RWPE2 (cell line): ENCODE results near the gene RPS6KC1.

Experiments
- ATAC-seq: fragments of 200-7000 bp; cut with Tn5 transposase; 3 replicates; pipeline ENCODE4 v1.9.1; 2021; ENCODE audit warnings: low read depth
- DNase-seq: peaks from one replicate; pipeline ENCODE4 v3.0.0-alpha.2; 2020; ENCODE audit warnings: low spot score
- H3K27ac ChIP-seq: fragments of 450-650 bp; 2 replicates; pipeline ENCODE4 v1.5.1; 2017; ENCODE audit warnings: mild to moderate bottlenecking; ENCODE audit not compliant: poor library complexity, severe bottlenecking
- H3K27me3 ChIP-seq: fragments of 250-450 bp; sonication (Bioruptor Pico); 2 replicates; pipeline ENCODE4 v1.5.1; 2021; ENCODE audit warnings: mild to moderate bottlenecking, moderate library complexity; ENCODE audit not compliant: insufficient read depth, poor library complexity, severe bottlenecking
- H3K36me3 ChIP-seq: fragments of 250-450 bp; sonication (Bioruptor Pico); 2 replicates; pipeline ENCODE4 v1.5.1; 2020; ENCODE audit warnings: low read depth, mild to moderate bottlenecking, moderate library complexity
- H3K4me1 ChIP-seq: fragments of 250-450 bp; sonication (Bioruptor Pico); 2 replicates; pipeline ENCODE4 v1.5.1; 2021; ENCODE audit warnings: mild to moderate bottlenecking, moderate library complexity; ENCODE audit not compliant: insufficient read depth, poor library complexity, severe bottlenecking
- H3K4me3 ChIP-seq: fragments of 250-450 bp; sonication (Bioruptor Pico); 2 replicates; pipeline ENCODE4 v1.5.1; 2021; ENCODE audit warnings: mild to moderate bottlenecking, moderate library complexity; ENCODE audit not compliant: severe bottlenecking
- H3K9me3 ChIP-seq: fragments of 250-450 bp; sonication (Bioruptor Pico); 2 replicates; pipeline ENCODE4 v1.5.1; 2021; ENCODE audit warnings: mild to moderate bottlenecking, moderate library complexity; ENCODE audit not compliant: severe bottlenecking
- TF ChIP-seq, protein P1 (sequence below): fragments of 450-650 bp; IDR thresholded peaks from one replicate; pipeline ENCODE4 v1.5.1; 2017; ENCODE audit warnings: mild to moderate bottlenecking, moderate library complexity; ENCODE audit not compliant: poor library complexity, severe bottlenecking

The RPS6KC1 gene

DNA sequence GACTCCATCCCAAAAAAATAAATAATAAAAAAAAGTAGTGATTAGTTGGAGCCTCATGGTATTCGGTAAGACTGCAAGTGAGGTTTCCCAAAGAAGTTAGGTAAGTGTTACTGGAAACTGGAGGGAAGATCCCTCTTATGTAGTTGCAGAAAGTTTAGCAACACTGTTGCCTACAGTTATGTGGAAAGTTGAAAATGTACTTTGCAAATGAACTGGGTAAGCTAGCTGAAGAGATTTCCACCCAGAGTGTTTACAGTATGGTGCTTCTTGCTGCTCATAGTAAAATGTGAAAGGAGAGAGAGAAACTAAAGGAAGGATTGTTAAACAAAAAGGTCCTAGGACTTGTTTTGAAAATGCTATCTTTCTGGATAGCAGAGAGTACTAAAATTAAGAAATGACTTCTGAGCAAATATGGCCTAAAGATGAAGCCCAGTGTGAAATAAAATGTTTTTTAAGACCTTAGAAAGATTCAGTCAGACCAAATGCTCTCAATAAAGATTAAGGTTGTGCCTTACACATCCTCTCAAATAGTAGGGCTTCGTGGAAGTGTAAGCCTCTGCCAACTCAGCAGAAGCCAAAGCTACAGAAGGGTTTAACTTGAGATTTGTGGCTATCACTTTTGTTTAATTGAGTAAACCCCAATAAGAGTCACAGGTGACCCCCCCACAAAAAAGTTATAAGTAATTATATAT lies 31.5 kb downstream of the RPS6KC1 start:
- ATAC-seq = no peak
- H3K4me3 ChIP-seq = no peak overlapping the region
- no peaks in the 10 kb centered on the region for H3K4me1 ChIP-seq
- no peak for DNase-seq
- H3K36me3 ChIP-seq = no peaks in the 10 kb centered on the region
- TF ChIP-seq, protein P1, sequence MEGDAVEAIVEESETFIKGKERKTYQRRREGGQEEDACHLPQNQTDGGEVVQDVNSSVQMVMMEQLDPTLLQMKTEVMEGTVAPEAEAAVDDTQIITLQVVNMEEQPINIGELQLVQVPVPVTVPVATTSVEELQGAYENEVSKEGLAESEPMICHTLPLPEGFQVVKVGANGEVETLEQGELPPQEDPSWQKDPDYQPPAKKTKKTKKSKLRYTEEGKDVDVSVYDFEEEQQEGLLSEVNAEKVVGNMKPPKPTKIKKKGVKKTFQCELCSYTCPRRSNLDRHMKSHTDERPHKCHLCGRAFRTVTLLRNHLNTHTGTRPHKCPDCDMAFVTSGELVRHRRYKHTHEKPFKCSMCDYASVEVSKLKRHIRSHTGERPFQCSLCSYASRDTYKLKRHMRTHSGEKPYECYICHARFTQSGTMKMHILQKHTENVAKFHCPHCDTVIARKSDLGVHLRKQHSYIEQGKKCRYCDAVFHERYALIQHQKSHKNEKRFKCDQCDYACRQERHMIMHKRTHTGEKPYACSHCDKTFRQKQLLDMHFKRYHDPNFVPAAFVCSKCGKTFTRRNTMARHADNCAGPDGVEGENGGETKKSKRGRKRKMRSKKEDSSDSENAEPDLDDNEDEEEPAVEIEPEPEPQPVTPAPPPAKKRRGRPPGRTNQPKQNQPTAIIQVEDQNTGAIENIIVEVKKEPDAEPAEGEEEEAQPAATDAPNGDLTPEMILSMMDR = no peak
- no peaks in the 10 kb centered on the region for H3K27me3 ChIP-seq
- no peak overlapping the region for H3K27ac ChIP-seq
- H3K9me3 ChIP-seq = no peaks in the 10 kb centered on the region

DNA sequence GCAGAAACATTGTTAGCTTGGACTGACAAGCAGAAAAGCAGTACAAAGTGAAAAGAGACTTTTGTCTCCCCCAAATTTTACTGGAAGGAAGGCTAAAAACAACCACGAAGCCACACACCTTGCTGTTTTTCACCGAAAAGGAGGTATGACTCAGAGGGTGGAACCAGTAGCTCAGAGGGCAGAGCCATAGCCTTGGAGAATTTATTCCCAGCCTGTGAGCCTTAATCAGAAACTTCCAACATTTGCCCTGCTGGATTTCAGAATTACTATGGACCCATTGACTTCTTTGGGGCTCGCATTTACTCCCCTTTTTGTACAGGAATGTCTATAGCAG lies 32.0 kb downstream of the RPS6KC1 start:
- no peaks in the 10 kb centered on the region for H3K36me3 ChIP-seq
- no peak overlapping the region for H3K27ac ChIP-seq
- no peaks in the 10 kb centered on the region for H3K27me3 ChIP-seq
- ATAC-seq = no peak
- no peak overlapping the region for H3K4me3 ChIP-seq
- H3K4me1 ChIP-seq = no peaks in the 10 kb centered on the region
- no peak for DNase-seq
- TF ChIP-seq, protein P1 = no peak
- H3K9me3 ChIP-seq = no peaks in the 10 kb centered on the region

DNA sequence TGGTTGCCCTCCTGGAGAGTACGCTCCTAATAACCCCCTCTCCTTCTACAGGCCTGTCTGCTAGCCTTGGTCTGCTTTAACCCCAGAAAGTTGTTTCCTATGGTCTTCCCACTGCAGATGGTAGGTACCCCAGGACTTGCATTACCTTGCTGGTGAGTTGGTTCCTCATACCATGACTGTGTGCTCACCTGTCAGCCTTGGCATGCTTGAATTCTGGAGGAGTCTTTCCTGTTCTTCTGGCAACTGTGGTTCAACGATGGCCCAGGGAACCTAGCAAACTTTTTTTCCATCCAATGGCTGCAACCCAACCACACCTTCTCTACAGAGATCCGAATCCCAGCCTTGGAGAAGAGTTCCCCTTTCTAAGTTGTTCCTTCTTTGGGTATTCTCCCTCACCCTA lies 36.9 kb downstream of the RPS6KC1 start:
- Histone ChIP-seq H3K27me3 (no peaks in the 10 kb centered on the region), H3K27ac (no peak overlapping the region), H3K36me3 (no peaks in the 10 kb centered on the region), H3K4me1 (no peaks in the 10 kb centered on the region), H3K9me3 (no peaks in the 10 kb centered on the region), H3K4me3 (no peak overlapping the region)
- TF ChIP-seq, protein P1 = no peak
- DNase-seq (no peak), ATAC-seq (no peak)

DNA sequence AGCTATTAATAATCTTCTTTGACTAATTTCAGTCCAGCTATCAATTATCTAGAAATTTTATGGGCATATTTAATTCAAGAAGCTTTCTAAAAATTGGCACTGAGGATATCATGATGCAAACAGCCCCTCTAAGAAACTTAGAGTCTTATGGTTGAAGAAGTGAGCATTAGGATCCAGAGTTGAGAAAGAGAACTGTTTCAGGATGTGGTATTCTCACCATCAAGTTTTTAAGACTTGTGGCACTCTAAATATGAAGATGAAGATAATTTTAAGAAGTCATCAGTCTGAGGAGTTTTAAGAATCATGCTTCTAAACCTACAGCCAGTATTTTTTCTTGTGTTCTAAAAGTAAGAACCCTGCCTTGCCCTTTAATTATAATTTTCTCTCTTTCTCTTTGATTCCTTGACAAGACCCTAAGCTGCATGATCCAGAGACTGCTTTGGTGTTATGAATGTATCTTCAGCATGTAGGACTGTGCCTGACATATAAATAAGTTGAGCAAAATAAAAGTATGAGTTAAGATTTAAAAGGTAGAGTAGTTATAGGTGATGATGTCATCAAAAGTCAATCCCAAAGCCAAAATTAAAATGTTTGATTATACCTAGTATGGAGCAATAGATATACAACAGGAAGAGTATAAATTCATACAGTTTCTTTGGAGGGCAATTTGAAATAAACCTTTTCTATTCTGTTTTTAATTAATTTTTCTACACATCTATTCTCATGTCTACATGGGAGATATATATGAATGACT lies 39.1 kb downstream of the RPS6KC1 start:
- no peaks in the 10 kb centered on the region for H3K9me3 ChIP-seq
- no peaks in the 10 kb centered on the region for H3K27me3 ChIP-seq
- no peaks in the 10 kb centered on the region for H3K4me1 ChIP-seq
- ATAC-seq (no peak), DNase-seq (no peak)
- TF ChIP-seq, protein P1 = no peak
- H3K27ac ChIP-seq = no peak overlapping the region
- H3K4me3 ChIP-seq = no peak overlapping the region
- no peaks in the 10 kb centered on the region for H3K36me3 ChIP-seq

DNA sequence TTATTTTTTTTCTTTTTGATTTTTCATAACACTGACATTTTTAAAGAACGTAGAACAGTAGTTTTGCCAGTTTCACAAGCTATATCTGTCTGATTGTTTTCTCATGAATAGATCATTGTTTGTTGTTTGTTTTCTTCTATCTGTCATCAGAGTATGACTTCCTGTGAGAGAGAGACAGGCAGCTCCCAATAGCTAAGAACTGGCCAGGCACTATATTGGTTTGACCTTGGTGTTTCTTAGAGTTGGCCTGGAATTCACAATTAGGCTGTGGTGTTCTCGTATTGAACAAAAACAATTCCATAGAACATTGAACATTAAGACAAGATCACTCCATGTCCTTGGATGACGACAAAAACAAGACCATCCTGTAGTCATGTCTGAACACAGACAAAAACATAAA lies 43.4 kb downstream of the RPS6KC1 start:
- H3K27ac ChIP-seq = no peak overlapping the region
- H3K4me1 ChIP-seq = no peaks in the 10 kb centered on the region
- TF ChIP-seq, protein P1 = no peak
- H3K36me3 ChIP-seq = no peaks in the 10 kb centered on the region
- H3K27me3 ChIP-seq = no peaks in the 10 kb centered on the region
- no peaks in the 10 kb centered on the region for H3K9me3 ChIP-seq
- DNase-seq (no peak), ATAC-seq (no peak)
- no peak overlapping the region for H3K4me3 ChIP-seq
